ENCODE measurements around the gene JAZF1.

DNA sequence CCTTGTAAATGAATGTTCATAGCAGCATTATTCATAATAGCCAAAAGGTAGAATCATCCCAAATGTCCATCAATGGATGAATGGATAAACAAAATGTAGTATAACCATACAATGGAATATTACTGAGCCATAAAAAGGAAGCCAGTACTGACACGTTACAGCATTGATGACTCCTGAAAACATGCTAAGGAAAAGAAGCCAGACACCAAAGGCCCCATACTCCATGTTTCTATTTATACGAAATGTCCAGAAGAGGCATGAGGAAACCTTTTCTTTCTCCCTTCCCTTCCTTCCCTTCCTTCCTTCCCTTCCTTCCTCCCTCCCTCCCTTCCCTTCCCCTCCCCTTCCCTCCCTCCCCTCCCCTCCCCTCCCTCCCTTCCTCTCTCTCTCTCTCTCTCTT is 131.9 kb downstream of the JAZF1 start:
- TF ChIP-seq, protein P1, sequence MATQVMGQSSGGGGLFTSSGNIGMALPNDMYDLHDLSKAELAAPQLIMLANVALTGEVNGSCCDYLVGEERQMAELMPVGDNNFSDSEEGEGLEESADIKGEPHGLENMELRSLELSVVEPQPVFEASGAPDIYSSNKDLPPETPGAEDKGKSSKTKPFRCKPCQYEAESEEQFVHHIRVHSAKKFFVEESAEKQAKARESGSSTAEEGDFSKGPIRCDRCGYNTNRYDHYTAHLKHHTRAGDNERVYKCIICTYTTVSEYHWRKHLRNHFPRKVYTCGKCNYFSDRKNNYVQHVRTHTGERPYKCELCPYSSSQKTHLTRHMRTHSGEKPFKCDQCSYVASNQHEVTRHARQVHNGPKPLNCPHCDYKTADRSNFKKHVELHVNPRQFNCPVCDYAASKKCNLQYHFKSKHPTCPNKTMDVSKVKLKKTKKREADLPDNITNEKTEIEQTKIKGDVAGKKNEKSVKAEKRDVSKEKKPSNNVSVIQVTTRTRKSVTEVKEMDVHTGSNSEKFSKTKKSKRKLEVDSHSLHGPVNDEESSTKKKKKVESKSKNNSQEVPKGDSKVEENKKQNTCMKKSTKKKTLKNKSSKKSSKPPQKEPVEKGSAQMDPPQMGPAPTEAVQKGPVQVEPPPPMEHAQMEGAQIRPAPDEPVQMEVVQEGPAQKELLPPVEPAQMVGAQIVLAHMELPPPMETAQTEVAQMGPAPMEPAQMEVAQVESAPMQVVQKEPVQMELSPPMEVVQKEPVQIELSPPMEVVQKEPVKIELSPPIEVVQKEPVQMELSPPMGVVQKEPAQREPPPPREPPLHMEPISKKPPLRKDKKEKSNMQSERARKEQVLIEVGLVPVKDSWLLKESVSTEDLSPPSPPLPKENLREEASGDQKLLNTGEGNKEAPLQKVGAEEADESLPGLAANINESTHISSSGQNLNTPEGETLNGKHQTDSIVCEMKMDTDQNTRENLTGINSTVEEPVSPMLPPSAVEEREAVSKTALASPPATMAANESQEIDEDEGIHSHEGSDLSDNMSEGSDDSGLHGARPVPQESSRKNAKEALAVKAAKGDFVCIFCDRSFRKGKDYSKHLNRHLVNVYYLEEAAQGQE (IDR thresholded peaks at IDR 0.05; ENCODE audit: insufficient read depth in 1 of 2, low read depth in 2 of 2, low read length in 2 of 2) = no peak
- no peak for TF ChIP-seq POLR2AphosphoS5 (IDR thresholded peaks at IDR 0.05; ENCODE audit: low read depth, low read length)
